ENCODE measurements around the gene CT47C1. TPM values are rescaled to one million over a fixed set of nuclear protein-coding genes. Genes with fewer than 3 reads are reported as not detected.

CT47C1 gene
- total RNA-seq (2022; extraction: Qiagen RNA extraction; ENCODE audit: low read depth): not detected in 5 replicates

GRCh38 chrX:119072744-119073143 is at the start of gene CT47C1:
Gene CT47C1 (plus strand): TSS chrX:119072993. CDS start chrX:119073226, 233 bp downstream.

Other genes starting within 250 kb of the CT47C1 start
- gene ZCCHC12, start 249.2 kb upstream of the CT47C1 start, total RNA-seq (2022; extraction: Qiagen RNA extraction; ENCODE audit: low read depth): 0.14 to 0.30 TPM (median 0.22 TPM) in 5 replicates
- 2.8 to 3.6 TPM (median 3.3 TPM) in 5 replicates for gene LONRF3, start 98.4 kb upstream of the CT47C1 start, total RNA-seq (2022; extraction: Qiagen RNA extraction; ENCODE audit: low read depth)
- gene KIAA1210, start 54.8 kb downstream of the CT47C1 start, total RNA-seq (2022; extraction: Qiagen RNA extraction; ENCODE audit: low read depth): not detected in 5 replicates
- gene PGRMC1, start 163.3 kb downstream of the CT47C1 start, total RNA-seq (2022; extraction: Qiagen RNA extraction; ENCODE audit: low read depth): 135 to 164 TPM (median 150 TPM) in 5 replicates

All from A549 treated with GW870086 at 1 μM for 4 hours (cell line).